Prostate gland (tissue), 2 donors: ENCODE results near the gene CIT. TPM values are rescaled to one million over a fixed set of nuclear protein-coding genes. Genes with fewer than 3 reads are reported as not detected.

Experiments used
- DNase-seq: peaks from one replicate; pipeline ENCODE4 v3.0.0-alpha.2; 2019; ENCODE audit warnings: low spot score
- H3K27ac ChIP-seq, 2 donors: fragments of 200-600 bp; sonication (generic); 2 replicates each; pipeline ENCODE4 v1.5.1; 2017 to 2019
- H3K27me3 ChIP-seq: fragments of 200-600 bp; sonication (generic); replicated peaks from 2 replicates; pipeline ENCODE4 v1.5.1; 2019; ENCODE audit not compliant: insufficient read depth
- H3K36me3 ChIP-seq, 2 donors: fragments of 200-600 bp; sonication (generic); 1 replicate in 1 of 2; 2 replicates in 1 of 2; pipeline versions ENCODE4 v1.5.1 to v1.8.1; 2017 to 2019
- H3K4me1 ChIP-seq: fragments of 200-600 bp; sonication (generic); replicated peaks from 2 replicates; pipeline ENCODE4 v1.5.1; 2019
- H3K4me3 ChIP-seq, 2 donors: fragments of 200-600 bp; sonication (generic); 2 replicates each; pipeline ENCODE4 v1.5.1; 2017 to 2019
- H3K9me3 ChIP-seq: fragments of 200-600 bp; sonication (generic); 2 replicates; pipeline ENCODE4 v1.5.1; 2017
- CTCF ChIP-seq, 4 experiments: fragments of 200-600 bp in 2 of 4; fragments of 450-650 bp in 2 of 4; sonication (generic) in 2 of 4; IDR thresholded peaks; 1 replicate in 3 of 4; 2 replicates in 1 of 4; pipeline ENCODE4 v1.5.1; 2016 to 2019; ENCODE audit warnings: antibody characterized with exemption in 4 of 4, mild to moderate bottlenecking in 2 of 4, moderate library complexity in 2 of 4
- POLR2A ChIP-seq: fragments of 450-650 bp; IDR thresholded peaks from one replicate; pipeline ENCODE4 v1.6.1; 2016; ENCODE audit warnings: antibody characterized with exemption, mild to moderate bottlenecking
- POLR2AphosphoS5 ChIP-seq: sonication (generic); formaldehyde crosslinking; IDR thresholded peaks from one replicate; pipeline ENCODE4 v1.6.1; 2017; ENCODE audit warnings: antibody characterized with exemption
- WGBS: methylation state at CpG from one replicate; pipeline ENCODE4 v1.1.5; 2018; 5-methylcytosine and 5-hydroxymethylcytosine counted together
- intact Hi-C: fragments of 100-400 bp; cut with DNase I; formaldehyde crosslinking; loops from one replicate; pipeline ENCODE4 v1.14.2; 2022
- total RNA-seq, 2 donors: library from RNA; depleted of rRNA; stranded (reverse); fragments of >200 nt; gene quantifications; one replicate each; pipeline ENCODE4 v1.1.0, GENCODE V29; 2016

CIT gene
- total RNA-seq, 2 donors from 2014 or later, result 2.6 to 13.1 TPM

DNA sequence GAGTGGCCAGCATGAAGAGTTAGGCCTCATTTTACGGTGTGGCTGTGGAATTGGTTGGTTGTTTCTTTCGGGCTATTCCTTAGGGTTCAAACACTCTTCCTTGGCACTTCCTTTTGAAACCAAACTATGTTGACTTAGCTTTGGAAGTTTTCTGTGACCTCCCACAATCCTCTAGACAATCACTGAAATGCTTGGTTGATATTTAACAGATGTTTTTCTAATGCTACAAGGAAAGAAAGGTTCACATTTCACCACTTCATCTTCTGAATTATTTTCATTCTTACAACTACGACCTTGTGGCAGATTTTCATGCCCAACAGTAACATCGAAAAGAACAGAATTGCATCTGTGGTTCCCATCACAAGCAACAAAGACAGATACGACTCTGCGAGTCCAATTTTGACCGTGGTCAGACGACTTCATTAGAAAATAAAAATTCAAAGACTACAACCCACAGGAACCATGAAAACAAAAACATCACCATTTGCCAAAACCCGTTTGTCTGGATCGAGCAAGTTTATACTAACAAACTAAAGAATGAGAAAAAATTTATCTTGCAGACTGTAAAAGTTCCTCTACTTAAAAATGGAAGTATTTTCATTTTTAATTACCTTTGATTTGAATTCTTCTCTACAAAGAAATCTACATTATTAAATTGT lies 192.3 kb downstream of the CIT start:
- intact Hi-C loops, result no loop called here
- no peak overlapping the region for H3K27ac ChIP-seq
- WGBS, result 49% methylated on average over 10 of the region's 10 CpGs
- no peak overlapping the region for H3K4me3 ChIP-seq
- peaks cover 0 to 7% of the 10 kb centered on the region in 2 donors for H3K36me3 ChIP-seq
- no peaks in the 10 kb centered on the region for H3K27me3 ChIP-seq
- H3K9me3 ChIP-seq, result no peaks in the 10 kb centered on the region
- TF ChIP-seq POLR2AphosphoS5, result no peak
- TF ChIP-seq CTCF (IDR thresholded peaks at IDR 0.05), result no peak
- TF ChIP-seq POLR2A, result no peak
- DNase-seq, result no peak
- no peaks in the 10 kb centered on the region for H3K4me1 ChIP-seq

DNA sequence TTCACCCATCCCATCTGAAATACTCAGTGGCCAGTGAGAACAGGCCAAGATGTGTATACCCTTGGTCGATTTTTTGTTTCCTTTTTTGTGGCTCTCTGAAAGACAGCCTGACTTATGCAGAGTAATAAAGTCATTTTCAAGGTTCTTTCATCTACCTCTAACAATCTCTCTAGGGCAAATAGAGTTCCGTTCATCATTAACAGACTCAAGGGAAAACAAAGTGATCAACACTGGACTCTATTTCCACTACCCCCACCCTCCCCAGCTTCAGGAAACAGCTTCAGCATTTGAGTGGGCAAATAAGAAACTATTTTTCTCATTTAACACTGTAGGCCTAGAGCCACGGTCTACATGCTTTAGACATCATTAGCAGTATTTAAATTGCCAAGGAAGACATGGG lies 193.3 kb downstream of the CIT start:
- no peak for TF ChIP-seq POLR2A
- TF ChIP-seq CTCF (IDR thresholded peaks at IDR 0.05), result no peak
- TF ChIP-seq POLR2AphosphoS5, result no peak
- Histone ChIP-seq H3K4me1 (no peaks in the 10 kb centered on the region), H3K9me3 (no peaks in the 10 kb centered on the region), H3K27me3 (no peaks in the 10 kb centered on the region), H3K36me3 (peaks cover 0 to 14% of the 10 kb centered on the region in 2 donors), H3K27ac (no peak overlapping the region), H3K4me3 (no peak overlapping the region)
- no peak for DNase-seq
- 78% methylated on average over 3 of the region's 3 CpGs for WGBS
- intact Hi-C loops, result no loop called here

DNA sequence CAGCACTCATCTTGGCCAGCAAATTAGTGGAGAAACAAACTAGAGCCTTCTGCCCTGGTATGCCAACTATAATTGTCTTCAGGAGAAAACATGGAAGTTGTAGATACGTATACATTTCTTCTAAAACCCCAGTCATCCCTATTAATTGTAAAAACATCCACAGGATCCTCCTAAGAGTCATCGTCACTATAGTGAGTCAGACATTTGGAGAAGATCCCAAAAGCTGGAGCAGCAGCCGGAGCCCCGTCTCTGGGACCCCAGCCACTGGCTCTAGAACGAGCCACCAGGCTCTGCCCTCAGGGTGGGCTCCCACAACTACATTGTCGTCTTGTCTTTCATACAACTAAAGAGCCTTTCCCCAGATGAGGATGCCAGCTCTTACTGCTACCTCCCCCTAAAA lies 193.7 kb downstream of the CIT start:
- Histone ChIP-seq H3K36me3 (peaks cover 0 to 18% of the 10 kb centered on the region in 2 donors), H3K9me3 (no peaks in the 10 kb centered on the region), H3K27ac (no peak overlapping the region), H3K4me1 (no peaks in the 10 kb centered on the region), H3K27me3 (no peaks in the 10 kb centered on the region), H3K4me3 (no peak overlapping the region)
- intact Hi-C loops, result no loop called here
- DNase-seq, result no peak
- 83% methylated on average over 6 of the region's 6 CpGs for WGBS
- TF ChIP-seq POLR2A, result no peak
- no peak for TF ChIP-seq POLR2AphosphoS5
- no peak for TF ChIP-seq CTCF (IDR thresholded peaks at IDR 0.05)

- DNase-seq, result no peak
- 55% methylated on average over 3 of the region's 3 CpGs for WGBS
- Histone ChIP-seq H3K4me3 (no peak overlapping the region), H3K27ac (no peak overlapping the region), H3K36me3 (peaks cover 0 to 24% of the 10 kb centered on the region in 2 donors), H3K27me3 (no peaks in the 10 kb centered on the region), H3K4me1 (no peaks in the 10 kb centered on the region), H3K9me3 (no peaks in the 10 kb centered on the region)
- no peak for TF ChIP-seq CTCF (IDR thresholded peaks at IDR 0.05)
- TF ChIP-seq POLR2A, result no peak
- TF ChIP-seq POLR2AphosphoS5, result no peak
- intact Hi-C loops, result no loop called here
Observed at GRCh38 chr12:119682639-119683252, 194.4 kb downstream of the CIT start.
